ENCODE data around the gene ADK.

Gene ADK

GRCh38 chr10:74637685-74638084 lies 486.7 kb downstream of the ADK start:
- DNase-seq: peak; percentile 29

DNA sequence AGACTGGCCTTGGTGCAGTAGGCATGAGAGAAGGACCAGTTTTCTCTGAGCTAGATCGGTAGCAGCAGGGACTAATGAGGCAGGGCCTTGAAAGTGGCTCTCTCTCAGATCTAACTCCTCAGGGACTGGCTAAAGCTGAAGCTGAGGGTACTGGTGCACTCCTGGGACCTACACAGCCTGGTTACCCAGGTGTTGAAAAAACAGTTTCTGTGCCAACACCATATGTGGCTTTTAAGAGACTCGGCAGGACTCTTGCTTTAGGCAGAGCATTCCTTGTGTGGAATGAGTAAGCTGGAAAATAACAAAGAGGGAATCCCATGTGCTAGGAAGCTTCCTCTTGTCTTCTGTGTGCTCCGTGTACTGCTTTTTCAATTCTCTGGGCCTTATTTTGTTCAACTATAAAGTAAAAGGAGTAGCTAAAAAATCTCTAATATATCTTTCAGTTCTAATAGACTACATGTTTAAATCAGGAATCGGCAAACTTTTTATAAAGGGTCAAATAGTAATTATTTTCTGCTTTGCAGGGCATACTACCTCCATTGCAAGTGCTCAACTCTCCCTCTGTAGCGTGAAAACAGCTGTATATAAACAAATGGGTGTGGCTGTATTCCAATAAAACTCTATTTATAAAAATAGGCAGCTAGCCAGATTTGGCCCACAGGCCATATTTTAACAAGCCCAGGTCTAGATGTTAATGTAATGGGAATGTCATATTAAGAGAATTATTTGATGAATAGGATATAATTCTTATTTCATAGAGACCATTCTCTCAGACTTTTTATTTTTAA lies 489.3 kb downstream of the ADK start:
- DNase-seq: peak; percentile 98

DNA sequence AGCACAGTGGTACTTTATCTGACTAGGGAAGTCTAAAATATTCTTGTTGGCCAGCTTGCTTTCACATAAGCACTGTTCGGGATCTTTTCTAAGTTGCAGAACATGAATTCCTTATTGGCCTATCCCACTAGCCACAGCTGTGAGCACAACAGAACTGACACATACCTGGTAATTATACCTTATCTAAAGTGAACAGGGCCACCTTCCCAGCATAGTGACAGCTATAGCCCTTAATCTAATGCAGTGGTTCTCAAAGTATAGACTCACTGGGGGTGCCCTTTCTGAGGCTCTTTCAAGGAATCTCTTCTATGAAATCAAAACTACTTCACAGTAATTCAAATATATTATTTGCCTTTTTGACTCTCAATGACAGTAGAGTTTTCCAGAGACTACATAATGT lies 490.6 kb downstream of the ADK start:
- DNase-seq: peak; percentile 64

GRCh38 chr10:74642901-74643595 lies 492.0 kb downstream of the ADK start:
- DNase-seq: no peak

DNA sequence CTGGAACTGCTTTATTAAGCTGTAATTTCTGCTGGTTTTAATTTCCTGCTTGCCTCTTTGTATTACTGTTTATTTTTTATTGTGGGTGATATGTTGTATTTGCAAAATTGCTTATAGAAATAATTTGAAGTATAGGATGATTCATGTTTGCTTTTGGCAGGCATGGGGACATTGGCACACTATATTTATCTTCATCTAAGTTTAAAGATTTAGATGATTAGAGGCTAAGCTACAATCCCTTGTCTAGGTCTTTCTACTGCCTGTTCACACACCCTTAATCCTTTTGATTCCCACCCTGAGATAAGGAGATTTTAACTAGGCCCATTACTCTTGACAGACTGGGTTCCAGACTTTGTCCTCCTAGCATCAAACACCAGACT lies 492.6 kb downstream of the ADK start:
- DNase-seq: peak; percentile 8

- no peak for DNase-seq
These were observed 493.7 kb downstream of the ADK start for GRCh38 chr10:74644738-74645137.

GRCh38 chr10:74645692-74646091 lies 494.7 kb downstream of the ADK start:
- peak; percentile 88 for DNase-seq

GRCh38 chr10:74650613-74651012 lies 499.6 kb downstream of the ADK start:
- DNase-seq: no peak

- no peak for DNase-seq
These were observed 500.5 kb downstream of the ADK start for GRCh38 chr10:74651565-74651964.

GRCh38 chr10:74652664-74653063 lies 501.6 kb downstream of the ADK start:
- no peak for DNase-seq

GRCh38 chr10:74658511-74658910 lies 507.5 kb downstream of the ADK start:
- DNase-seq: no peak

GRCh38 chr10:74662635-74663034 lies 511.6 kb downstream of the ADK start:
- no peak for DNase-seq

GRCh38 chr10:74669210-74669609 lies 518.2 kb downstream of the ADK start:
- no peak for DNase-seq

DNA sequence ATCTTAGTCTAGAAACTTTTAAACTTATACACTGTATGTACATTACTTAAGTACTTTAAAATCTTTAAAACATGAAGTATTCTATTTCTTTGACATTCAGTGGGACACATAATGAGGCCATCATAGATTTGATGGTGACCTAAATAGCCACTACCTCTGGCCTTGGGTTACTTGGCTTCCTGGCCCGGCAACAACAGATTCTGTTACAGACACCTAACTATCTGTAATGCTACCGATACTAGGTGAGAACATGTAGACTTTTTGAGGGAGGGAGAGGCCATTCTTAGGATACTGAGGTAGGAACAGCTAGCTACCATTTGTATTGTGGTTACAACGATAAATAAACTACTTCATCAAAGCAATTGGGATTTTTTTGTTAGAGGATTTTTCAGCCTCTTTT lies 520.7 kb downstream of the ADK start:
- DNase-seq: no peak

GRCh38 chr10:74672430-74673165 lies 521.6 kb downstream of the ADK start:
- DNase-seq: no peak

DNA sequence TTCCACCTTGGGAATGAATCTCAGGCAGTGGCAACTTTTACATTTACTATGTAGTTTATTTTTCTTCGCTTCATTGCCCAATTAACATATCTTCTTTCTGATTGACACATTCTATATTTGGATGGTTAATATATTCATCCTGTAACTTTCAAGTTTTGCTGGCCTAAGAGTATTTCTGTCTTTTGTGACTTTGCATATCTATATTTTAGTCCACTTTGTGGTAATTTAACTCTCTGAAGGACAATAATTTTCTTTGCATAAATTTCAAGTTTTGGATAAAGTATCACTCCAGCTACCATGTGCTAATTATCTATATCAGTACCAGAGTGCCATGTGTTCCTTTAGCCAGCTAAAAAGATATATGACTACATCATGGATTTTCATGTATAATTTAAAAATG lies 523.9 kb downstream of the ADK start:
- no peak for DNase-seq

DNA sequence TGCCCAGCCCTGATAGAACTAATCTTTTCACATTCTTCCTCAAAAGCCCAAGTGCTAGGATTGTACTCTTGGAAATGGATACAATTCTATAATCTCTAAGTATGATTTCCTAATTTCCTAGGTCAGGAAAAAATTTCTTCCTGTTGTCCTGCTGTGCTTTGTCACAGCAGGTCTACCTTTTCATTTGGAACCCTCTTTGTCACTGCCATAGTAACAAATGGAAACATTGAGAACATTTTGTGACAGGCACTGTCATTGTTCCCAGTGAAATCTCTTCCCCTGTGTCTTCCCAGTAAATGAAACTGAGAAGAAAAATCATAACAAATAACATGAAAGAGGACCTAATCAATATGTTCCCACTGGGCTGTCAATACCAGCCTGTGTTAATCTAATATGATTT lies 524.5 kb downstream of the ADK start:
- peak; percentile 3 for DNase-seq

GRCh38 chr10:74677951-74678350 lies 526.9 kb downstream of the ADK start:
- DNase-seq: no peak

DNA sequence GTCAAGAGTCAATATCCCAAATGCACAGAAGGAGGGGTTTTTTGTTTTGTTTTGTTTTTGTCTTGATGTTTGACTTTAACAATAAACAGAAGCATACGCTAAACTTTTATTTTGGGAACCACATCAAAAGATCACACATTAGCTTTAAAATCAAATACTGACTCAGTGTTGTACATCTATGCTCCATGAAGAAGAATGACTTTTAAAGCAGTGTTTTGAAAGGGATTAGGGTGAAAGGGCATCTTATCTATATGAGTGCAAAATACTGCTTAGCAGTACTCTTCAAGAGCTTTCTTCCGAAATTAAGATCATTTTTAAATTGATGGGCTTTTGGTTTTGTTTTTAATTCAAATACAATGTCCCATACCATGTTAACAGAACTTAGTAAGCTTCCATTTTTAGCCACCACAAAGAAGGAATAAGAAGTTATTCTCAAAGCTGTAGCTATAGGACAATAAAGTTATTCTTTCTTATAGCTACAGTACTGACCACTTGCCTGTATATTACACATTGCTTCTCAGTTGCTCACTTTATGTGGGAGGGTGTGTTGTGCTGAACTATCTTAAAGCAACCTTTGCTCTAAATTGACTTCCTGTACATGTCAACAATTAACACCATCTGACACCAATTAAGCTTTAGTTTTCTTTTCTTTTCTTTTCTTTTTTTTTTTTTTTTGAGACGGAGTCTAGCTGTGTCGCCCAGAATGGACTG lies 531.1 kb downstream of the ADK start:
- peak; percentile 27 for DNase-seq

DNA sequence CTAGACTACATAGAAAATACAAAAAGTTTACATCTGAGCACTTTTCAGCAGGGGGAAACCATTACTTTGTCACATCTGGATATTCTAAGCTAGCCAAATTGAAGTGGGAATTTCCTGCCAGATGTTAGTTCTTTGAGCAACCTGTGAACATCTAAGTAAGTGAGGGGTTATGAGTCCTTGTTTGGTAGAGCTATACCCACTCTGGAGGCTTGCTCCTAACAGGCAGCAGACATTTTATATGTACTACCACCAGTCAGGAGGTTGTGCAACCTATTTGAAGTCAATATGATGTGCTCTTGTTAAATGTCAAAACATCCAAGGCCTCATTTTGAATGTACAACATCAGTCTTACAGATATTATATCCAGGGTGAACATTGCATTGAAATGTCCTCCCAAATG lies 532.0 kb downstream of the ADK start:
- peak; percentile 28 for DNase-seq

DNA sequence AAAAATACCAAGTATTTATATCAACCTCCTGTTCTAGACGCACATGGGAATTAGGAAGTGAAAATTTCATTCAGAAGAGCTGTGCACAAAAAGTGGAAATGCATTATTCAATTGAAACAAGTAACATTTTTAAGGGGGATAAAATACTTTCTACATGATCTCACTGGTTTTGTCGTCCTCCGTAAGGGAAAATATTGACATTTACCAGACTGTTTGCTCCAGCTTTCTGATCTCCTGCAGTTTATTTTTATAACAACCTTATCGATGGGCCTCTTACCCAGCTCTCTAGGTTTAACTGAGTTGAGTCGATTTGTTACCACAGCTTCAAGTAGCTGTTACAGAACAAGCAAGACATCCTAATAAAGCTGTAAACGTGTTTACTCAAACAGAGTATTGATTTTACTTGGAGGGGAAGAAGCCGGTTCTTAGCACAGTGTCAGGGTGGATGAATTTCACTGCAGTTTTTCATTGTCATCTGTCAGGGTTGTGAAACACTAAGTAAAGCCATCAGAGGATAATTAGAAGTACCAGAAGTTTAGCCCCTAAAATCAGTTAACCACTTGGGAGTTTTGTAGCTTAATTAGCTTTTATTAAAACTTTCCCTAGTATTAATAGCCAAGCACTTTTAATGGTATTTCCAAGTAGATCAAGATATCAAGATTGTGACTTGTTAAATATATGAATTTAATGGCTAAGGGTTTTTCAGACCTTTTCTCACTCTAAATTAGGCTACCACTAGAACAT lies 532.8 kb downstream of the ADK start:
- DNase-seq: no peak

DNA sequence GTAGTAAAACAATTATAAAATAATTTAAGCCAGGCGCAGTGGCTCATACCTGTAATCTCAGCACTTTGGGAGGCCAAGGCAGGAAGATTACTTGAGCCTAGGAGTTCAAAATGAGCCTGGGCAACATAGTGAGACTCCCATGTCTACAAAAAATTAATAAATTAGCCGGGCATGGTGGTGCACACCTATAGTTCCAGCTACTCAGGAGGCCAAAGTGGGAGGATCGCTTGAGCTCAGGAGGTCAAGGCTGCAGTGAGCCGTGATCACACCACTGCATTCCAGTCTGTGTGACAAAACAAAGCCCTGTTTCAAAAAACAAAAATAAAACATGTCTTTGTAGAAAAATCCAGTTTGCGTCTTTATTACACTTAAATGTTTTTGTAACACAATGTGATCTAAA lies 533.4 kb downstream of the ADK start:
- no peak for DNase-seq

- DNase-seq: no peak
These were observed 534.5 kb downstream of the ADK start for GRCh38 chr10:74685564-74685963.

All from NCI-H69 (cell line).